ENCODE data around the gene SYMPK. TPM values are rescaled to one million over a fixed set of nuclear protein-coding genes. Genes with fewer than 3 reads are reported as not detected.

The SYMPK gene
- polyA plus RNA-seq, 1 of the 3 experiments (the other 2 are of a cell fraction), result 92.7 TPM

- no peaks in the 10 kb centered on the region for H3K9me3 ChIP-seq
- no peak for DNase-seq
- H3K79me2 ChIP-seq (ENCODE audit: insufficient read depth), result peaks cover 73% of the 10 kb centered on the region
- no peak for TF ChIP-seq POLR2AphosphoS5 (IDR thresholded peaks at IDR 0.05; ENCODE audit: low read depth, low read length)
- TF ChIP-seq CHD2 (IDR thresholded peaks at IDR 0.05; ENCODE audit: low read length, partially characterized antibody), result no peak
- no peak for TF ChIP-seq JUND (IDR thresholded peaks at IDR 0.05)
- TF ChIP-seq MAX (IDR thresholded peaks at IDR 0.05; ENCODE audit: low read depth), result no peak
- TF ChIP-seq SMC3 (IDR thresholded peaks at IDR 0.05; ENCODE audit: low read depth, low read length), result no peak
- TF ChIP-seq RXRA (IDR thresholded peaks at IDR 0.05; ENCODE audit: borderline replicate concordance, low read depth), result no peak
- TF ChIP-seq USF1 (IDR thresholded peaks at IDR 0.05; ENCODE audit: borderline replicate concordance, low read depth), result no peak
- no peak for TF ChIP-seq USF2 (IDR thresholded peaks at IDR 0.05; ENCODE audit: borderline replicate concordance, low read depth, low read length)
- TF ChIP-seq REST (IDR thresholded peaks at IDR 0.05; ENCODE audit: low read depth, low read length), result no peak
- TF ChIP-seq GABPA (IDR thresholded peaks at IDR 0.05; ENCODE audit: low read depth), result no peak
- no peak for TF ChIP-seq FOXJ3 (CRISPR knock-in tag; IDR thresholded peaks at IDR 0.05)
- TF ChIP-seq SIN3A (IDR thresholded peaks at IDR 0.05; ENCODE audit: borderline replicate concordance, low read depth, low read length), result no peak
- TF ChIP-seq NFIC (IDR thresholded peaks at IDR 0.05; ENCODE audit: borderline replicate concordance), result no peak
- no peak for TF ChIP-seq RCOR1 (IDR thresholded peaks at IDR 0.05; ENCODE audit: low read length)
- no peak for TF ChIP-seq TCF12 (IDR thresholded peaks at IDR 0.05)
- no peaks in the 10 kb centered on the region for H3K27me3 ChIP-seq (ENCODE audit: insufficient read depth)
- H3K4me1 ChIP-seq (ENCODE audit: control insufficient read depth in 1 of 2, insufficient read depth in 2 of 2, low read depth in 1 of 2, low read length in 1 of 2), result peaks cover 22 to 30% of the 10 kb centered on the region in 2 experiments; a peak in 3 of 4 replicates
- CTCF ChIA-PET, result interaction anchor here (0.5 to 5.1 kb wide), 2 partner anchors 15 to 52 kb away, joined by 3 to 27 read pairs; partner anchors contain the start of gene SIX5
- H3K4me2 ChIP-seq, result no peak overlapping the region; the same call in 1 of the 2 replicates
- peaks cover 20 to 38% of the 10 kb centered on the region in 2 experiments for H3K36me3 ChIP-seq (replicated peaks in 1 of 2; ENCODE audit: control insufficient read depth in 1 of 2, insufficient read depth in 2 of 2, low read length in 1 of 2)
- H3F3A ChIP-seq (replicated peaks; ENCODE audit: insufficient read depth), result peaks cover 14% of the 10 kb centered on the region
- 0 out of 2 replicates have a peak, but pooled peaks cover 3% of the 10 kb centered on the region for H4K20me1 ChIP-seq (ENCODE audit: insufficient read depth)
- H3K27ac ChIP-seq (ENCODE audit: low read depth in 2 of 2, low read length in 1 of 2), result peak overlapping the region in 1 of 2 experiments; percentile 99; a peak in 2 of 4 replicates
- H3K9me2 ChIP-seq, result no peaks in the 10 kb centered on the region
- WGBS (ENCODE audit: low lambda C conversion rate), result 62% methylated on average over 5 of the region's 5 CpGs
- H2AFZ ChIP-seq (ENCODE audit: low read depth), result no peak overlapping the region
- no peak overlapping the region for H3K4me3 ChIP-seq (ENCODE audit: low read depth in 2 of 2, low read length in 1 of 2)
- POLR2A ChIA-PET, result no interaction called here
- no peak overlapping the region for H3K9ac ChIP-seq
Measured at GRCh38 chr19:45785097-45785496, 77.8 kb downstream of the SYMPK start.

Data from SK-N-SH (cell line).